ENCODE results near the gene INSR. TPM values are rescaled to one million over a fixed set of nuclear protein-coding genes. Genes with fewer than 3 reads are reported as not detected.
"Not testable (repeated sequence)": the region's sequence is repeated elsewhere in the genome, so short reads cannot be mapped to it uniquely, and the experiment has no call there.

The INSR gene
- total RNA-seq (2014; rRNA removed; shearing (Covaris generic)), result 0.11 and 0.50 TPM in 2 replicates
- 0.07 and 0.12 TPM in 2 replicates for polyA plus RNA-seq (2015; cell fraction: cytosol; rRNA removed)
- 0.24 and 0.27 TPM in 2 replicates for polyA plus RNA-seq (2015; cell fraction: nucleus; rRNA removed)

- DNase-seq (ENCODE audit: low read depth), result peak; percentile 17
Measured at GRCh38 chr19:7293762-7294557, at the start of gene INSR. Gene INSR, minus strand, starts transcription at chr19:7294414. Its CDS starts 523 bp downstream, at chr19:7293891.

DNA sequence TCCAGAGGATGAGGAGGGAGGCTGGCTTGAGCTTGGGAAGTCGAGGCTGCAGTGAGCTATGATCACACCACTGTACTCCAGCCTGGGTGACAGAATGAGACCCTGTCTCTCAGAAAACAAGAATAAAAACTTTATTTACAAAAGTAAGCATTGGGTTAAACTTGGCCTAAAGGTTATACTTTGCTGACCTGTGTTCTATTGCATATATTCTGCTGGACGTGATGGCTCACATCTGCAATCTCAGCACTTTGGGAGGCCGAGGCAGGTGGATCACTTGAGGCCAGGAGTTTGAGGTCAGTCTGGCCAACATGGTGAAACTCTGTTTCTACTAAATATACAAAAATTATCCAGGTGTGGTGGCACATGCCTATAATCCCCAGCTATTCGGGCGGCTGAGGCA is 47.9 kb upstream of the INSR start:
- DNase-seq (ENCODE audit: low read depth), result no peak

DNA sequence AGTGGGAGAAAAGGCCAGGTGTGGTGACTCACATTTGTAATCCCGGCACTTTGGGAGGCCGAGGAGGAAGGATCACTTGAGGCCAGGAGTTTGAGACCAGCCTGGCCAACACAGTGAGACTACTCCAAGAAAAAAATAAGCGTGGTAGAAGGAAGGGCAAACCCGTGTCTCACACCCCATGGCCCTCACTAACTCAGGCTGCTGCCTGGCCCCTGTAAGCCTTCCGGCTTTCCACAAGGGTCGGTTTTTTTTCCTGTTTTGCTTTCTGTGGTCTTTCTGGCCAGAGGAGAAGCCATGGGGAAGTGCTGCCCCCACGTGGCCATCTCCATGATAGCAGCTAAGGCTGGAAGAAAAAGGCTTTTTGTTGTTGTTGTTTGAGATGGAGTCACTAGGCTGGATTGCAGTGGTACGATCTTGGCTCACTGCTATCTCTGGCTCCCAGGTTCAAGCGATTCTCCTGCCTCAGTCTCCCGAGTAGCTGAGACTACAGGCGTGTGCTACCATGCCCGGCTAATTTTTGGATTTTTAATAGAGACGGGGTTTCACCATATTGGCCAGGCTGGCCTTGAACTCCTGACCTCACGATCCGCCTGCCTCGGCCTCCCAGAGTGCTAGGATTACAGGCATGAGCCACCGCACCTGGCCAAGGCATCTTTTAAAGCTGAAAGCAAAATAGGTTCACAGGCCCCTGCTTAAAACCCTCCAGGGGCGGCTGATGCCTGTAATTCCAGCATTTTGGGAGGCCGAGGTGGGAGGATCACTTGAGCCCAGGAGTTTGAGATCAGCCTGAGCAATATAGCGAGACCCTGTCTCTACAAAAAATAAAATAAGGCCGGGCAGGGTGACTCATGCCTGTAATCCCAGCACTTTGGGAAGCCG is 47.0 kb upstream of the INSR start:
- peak; percentile 68 for DNase-seq (ENCODE audit: low read depth)

DNA sequence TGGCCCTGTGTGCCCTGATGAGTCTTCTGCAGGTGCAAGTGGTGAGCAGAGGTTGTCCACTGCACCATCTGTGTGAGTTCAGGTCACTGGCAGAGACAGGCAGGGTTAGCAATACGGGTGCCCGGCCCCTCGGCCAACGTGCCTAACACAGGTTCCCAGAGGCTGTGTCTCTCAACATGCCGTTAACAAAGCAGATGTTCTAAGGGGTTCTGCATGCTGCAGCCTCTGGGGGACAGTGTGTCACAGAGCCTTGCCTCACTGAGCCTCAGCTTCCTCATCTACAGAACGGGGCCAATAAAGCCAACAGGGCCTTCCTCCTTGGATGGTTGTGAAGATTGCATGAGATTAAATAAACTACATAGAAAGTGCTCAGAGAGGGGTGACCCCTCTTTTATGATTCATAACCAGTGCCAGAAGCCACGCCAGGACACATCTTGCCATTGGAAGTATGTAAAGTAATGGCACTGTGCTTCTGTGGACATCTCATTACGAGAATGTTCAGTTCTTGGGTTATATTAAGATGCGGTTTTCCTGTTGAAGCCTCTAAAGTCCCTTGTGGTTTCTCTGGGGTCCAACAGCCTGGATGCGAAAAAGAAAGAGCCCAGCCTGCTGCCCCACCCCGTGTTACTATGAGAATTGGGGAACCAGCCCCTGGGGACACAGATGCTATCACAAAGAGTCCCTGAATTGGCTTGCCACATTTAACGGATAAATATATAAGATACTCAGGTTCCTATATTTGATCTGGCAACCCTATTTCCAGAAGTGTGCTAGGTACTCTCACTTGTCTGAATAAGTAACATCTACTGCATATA is 43.4 kb upstream of the INSR start:
- DNase-seq (ENCODE audit: low read depth), result no peak

DNA sequence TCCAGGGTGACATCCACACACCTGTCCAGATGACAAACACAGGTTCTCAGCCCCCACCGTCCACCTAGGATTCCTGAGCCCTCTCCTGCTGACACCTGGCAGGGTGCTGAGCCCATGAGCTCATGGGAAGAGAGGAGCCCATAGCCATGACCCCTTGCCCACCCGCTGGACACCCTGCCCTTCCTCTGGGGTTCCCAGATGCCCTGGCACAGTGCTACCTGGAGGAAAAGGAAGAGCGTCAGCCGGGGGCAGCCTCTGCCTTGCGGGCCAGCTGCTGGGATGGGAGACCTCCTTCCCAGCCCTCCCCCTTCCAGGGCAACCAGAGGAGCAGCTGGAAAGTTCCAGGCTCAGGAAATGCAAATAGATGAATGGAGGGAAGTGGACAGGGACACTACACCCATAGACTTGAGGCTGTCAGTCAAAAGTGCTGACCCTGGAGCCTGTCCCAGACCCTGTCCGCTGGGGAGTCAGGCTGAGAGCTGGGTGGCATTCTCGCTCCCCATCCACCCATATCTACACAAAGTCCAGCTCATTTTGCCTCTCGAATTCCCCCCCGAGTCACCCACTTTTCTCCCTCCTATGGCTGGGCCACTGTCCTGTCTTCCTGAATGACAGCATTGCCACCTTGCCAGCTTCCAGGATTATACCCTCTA is 42.2 kb upstream of the INSR start:
- no peak for DNase-seq (ENCODE audit: low read depth)

DNA sequence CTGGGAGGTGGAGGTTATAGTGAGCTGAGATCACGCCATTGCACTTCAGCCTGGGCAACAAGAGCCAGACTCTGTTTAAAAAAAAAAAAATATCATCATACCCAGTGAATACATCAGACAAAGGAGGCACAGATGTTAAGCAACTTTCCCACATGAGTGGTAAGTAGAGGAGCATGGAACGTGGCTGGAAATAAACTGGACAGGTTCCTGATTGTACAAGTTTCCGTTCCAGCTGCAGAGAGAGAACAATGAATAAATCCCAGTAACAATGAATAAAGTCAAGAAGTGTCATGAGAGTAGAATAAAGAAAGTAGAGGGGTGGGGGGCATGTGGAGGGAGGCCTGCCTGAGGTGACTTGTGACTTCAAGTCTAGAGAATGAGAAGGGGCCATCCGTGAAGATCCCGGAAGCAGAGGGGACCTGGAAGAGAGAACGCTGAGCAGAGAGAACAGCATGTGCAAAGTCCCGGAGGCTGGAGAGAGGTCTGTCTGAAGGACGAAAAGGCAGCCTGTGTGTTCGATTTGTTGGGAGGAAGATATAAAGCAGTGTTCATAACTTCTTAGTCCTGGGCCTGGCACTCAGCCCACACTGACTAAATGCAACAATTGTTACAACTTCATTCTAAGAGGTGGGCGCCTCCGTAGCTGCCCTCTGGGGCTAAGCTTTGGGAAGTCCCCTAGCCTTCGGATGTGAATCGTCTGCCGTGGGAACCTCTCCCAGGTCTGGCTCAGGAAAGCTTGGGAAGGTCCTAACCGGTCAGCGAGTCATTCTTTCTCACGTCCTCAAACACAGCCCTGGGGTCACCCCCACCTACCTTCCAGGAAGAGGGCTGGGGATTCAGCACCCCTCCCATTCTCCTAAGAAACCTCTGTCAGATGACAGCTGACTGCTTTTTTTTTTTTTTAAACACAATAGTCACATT is 39.2 kb upstream of the INSR start:
- no peak for DNase-seq (ENCODE audit: low read depth)

- DNase-seq (ENCODE audit: low read depth), result no peak
Measured at GRCh38 chr19:7331446-7331845, 37.2 kb upstream of the INSR start.

DNA sequence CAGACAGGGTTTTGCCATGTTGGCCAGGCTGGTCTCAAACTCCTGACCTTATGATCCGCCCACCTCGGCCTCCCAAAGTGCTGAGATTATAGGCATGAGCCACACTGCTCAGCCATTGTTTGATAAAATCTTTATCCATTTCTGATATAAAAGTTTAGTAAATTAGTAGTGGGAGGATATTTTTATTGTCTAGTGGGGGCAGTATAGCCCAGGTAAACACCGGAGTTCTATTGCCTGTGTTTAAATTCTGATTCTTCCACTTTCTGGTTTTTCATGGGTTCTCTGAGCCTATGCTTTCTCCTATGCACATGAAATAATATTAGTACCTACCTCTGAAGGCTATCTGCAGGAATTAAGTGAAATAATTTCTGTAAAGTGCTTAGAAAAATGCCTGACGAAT is 34.4 kb upstream of the INSR start:
- DNase-seq (ENCODE audit: low read depth), result no peak

GRCh38 chr19:7327802-7328201 is 33.6 kb upstream of the INSR start:
- no peak for DNase-seq (ENCODE audit: low read depth)

DNA sequence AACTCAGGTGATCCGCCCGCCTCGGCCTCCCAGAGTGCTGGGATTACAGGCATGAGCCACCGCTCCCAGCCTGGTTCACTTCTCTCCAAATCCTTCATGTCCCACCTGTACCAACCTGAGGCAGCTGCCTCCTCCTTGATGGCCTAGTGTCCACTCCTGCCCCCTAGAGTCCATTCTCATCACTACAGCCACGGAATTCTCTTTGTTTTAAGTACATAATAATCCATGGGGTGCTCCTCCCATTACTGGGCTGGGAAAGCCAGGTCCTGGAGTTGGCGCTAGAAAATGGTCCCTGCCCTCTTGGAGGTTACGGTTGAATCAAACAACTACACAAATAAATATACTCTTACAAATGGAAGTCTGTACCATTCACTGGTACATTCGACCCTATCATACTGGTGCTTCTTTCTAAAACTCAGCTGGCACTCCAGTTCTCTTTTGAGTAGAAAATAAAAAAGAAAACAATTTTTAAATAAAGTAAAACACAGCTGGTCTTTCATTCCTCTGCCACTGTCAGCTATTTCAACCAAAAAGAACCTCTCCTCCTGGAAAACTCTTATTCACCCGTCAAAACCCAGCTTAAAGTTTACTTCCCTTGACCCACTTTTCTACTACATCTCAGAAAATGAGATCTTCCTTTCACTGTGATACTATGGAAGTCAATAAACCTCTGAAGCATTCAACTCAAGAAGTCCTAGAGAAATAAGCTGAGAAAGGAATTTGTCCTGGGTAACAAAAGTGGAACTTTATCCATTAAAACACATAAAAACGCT is 32.1 kb upstream of the INSR start:
- peak; percentile 17 for DNase-seq (ENCODE audit: low read depth)

DNA sequence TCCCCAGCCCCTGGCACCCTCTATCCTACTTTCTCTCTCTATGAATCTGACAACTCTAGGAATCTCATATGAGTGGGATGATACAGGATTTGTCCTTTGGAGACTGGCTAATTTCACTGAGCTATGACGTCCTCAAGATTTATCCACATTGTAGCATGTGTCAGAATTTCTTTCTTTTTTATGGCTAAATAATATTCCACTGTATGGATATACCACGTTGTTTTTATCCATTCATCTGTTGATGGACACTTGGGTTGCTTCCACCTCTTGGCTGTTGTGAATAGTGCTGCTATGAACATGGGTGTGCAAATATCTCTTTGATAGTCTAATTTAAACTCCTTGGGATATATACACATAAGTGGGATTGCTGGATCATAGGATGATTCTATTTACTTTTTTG is 24.0 kb upstream of the INSR start:
- DNase-seq (ENCODE audit: low read depth), result no peak

- DNase-seq (ENCODE audit: low read depth), result no peak
Measured at GRCh38 chr19:7312816-7313215, 18.6 kb upstream of the INSR start.

DNA sequence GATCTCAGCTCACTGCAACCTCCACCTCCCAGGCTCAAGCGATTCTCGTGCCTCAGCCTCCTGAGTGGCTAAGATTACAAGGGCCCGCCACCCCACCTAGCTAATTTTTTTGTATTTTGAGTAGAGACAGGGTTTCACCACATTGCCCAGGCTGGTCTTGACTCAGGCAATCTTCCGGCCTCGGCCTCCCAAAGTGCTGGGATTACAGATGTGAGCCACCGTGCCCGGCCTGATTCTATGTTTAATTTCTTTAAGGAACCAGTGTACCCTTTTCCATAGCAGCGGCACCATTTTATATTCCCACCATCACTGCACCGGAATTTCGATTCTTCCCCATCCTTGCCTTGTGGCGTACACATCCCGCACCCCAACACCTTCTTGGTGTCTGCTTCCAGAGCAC is 17.7 kb upstream of the INSR start:
- DNase-seq (ENCODE audit: low read depth), result no peak

- not testable (repeated sequence) for DNase-seq (ENCODE audit: low read depth)
Measured at GRCh38 chr19:7308327-7308726, 14.1 kb upstream of the INSR start.

GRCh38 chr19:7307590-7308218 is 13.5 kb upstream of the INSR start:
- no peak for DNase-seq (ENCODE audit: low read depth)

GRCh38 chr19:7304200-7304599 is 10.0 kb upstream of the INSR start:
- DNase-seq (ENCODE audit: low read depth), result no peak

DNA sequence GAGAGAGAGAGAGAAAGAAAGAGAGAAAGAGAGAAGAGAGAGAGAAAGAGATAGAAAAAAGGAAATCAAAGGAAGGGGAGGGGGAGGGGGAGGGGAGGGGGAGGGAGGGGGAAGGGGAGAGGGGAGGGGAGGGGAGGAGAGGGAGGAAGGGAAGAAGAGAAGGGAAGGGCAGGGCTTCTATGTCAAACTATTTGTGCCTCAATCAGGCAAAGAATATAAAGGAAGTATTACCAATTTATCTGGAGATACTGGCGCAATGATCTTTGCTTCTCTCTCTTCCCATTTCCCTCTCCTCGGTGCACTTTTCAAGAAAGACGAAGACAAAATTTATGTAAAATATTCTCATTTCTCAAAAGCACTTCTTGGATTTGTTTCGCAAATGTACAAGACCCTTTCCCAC is 9.3 kb upstream of the INSR start:
- no peak for DNase-seq (ENCODE audit: low read depth)

GRCh38 chr19:7301525-7301924 is 7.3 kb upstream of the INSR start:
- DNase-seq (ENCODE audit: low read depth), result no peak

- no peak for DNase-seq (ENCODE audit: low read depth)
Measured at GRCh38 chr19:7297742-7298141, 3.5 kb upstream of the INSR start.
